Measurements from ENCODE around the gene GTPBP4. TPM values are rescaled to one million over a fixed set of nuclear protein-coding genes. Genes with fewer than 3 reads are reported as not detected.
A peak's percentile ranks its signal among the peaks of the same experiment; 100 is the strongest.

GTPBP4 gene
- total and polyA plus RNA-seq, 2 of the 13 experiments (the other 11 are each of a cell fraction or from before 2014, with no cell fraction given) = 24.1 to 85.5 TPM

- POLR2A ChIA-PET = interaction anchor here (1.6 kb wide), 1 partner anchor 14 kb away, joined by 5 read pairs; the partner anchor contains the start of gene IDI1
- Histone ChIP-seq H3K9ac (ENCODE audit: insufficient read depth, low read depth, low read length) (no peak overlapping the region), H3K79me2 (ENCODE audit: insufficient read depth, low read length) (no peaks in the 10 kb centered on the region), H3K36me3 (replicated peaks in 1 of 2; ENCODE audit: control insufficient read depth in 1 of 2, insufficient read depth in 2 of 2, low read length in 2 of 2) (peaks cover 1 to 3% of the 10 kb centered on the region in 2 experiments; a peak in 3 of 5 replicates), H4K20me1 (ENCODE audit: insufficient read depth, low read length) (0 out of 2 replicates have a peak, but pooled peaks cover 6% of the 10 kb centered on the region), H3K4me3 (replicated peaks in 1 of 3; ENCODE audit: insufficient read depth in 1 of 3, low read depth in 2 of 3, low read length in 3 of 3) (0 out of 6 replicates have a peak overlapping the region, but pooled peaks of 1 of the 3 experiments have one; percentile 8), H3K4me2 (ENCODE audit: low read depth, low read length) (peak overlapping the region; percentile 16; the same call in 1 of the 2 replicates), H3K27ac (ENCODE audit: extremely low read length, insufficient read depth, low read length) (no peak overlapping the region), H3K9me3 (ENCODE audit: low read length) (no peaks in the 10 kb centered on the region), H3K27me3 (ENCODE audit: control insufficient read depth in 1 of 2, insufficient read depth in 2 of 2, low read length in 2 of 2) (no peaks in the 10 kb centered on the region), H3K4me1 (ENCODE audit: insufficient read depth, low read length) (no peaks in the 10 kb centered on the region), H2AFZ (ENCODE audit: low read length) (peak overlapping the region; percentile 65)
- in situ Hi-C loops (cut with HindIII; ENCODE audit: extremely low pct_ligation_motif_present, low pct_unique_long_range_greater_than_20kb) = no loop called here
- BruUV-seq (replicated peaks) = no TSS peak
- CTCF ChIA-PET (ENCODE audit: low intra/inter-chr PET ratio, low total read pairs) = no interaction called here
- intact Hi-C loops (cut with micrococcal nuclease; ENCODE audit: unreplicated experiment) = no loop called here
- peak; percentile 49 for ATAC-seq
- no peak for TF ChIP-seq ATF1 (CRISPR knock-in tag; IDR thresholded peaks at IDR 0.05)
- no peak for TF ChIP-seq SNAPC2 (CRISPR knock-in tag; IDR thresholded peaks at IDR 0.05)
- TF ChIP-seq LCORL (IDR thresholded peaks at IDR 0.05) = no peak
- TF ChIP-seq LCORL (CRISPR knock-in tag; IDR thresholded peaks at IDR 0.05) = no peak
- no peak for TF ChIP-seq ZNF18 (CRISPR knock-in tag; IDR thresholded peaks at IDR 0.05; ENCODE audit: insufficient replicate concordance)
- no peak for TF ChIP-seq ZNF382 (CRISPR knock-in tag; IDR thresholded peaks at IDR 0.05; ENCODE audit: borderline replicate concordance)
- no peak for TF ChIP-seq ZNF446 (CRISPR knock-in tag; IDR thresholded peaks at IDR 0.05)
- no peak for TF ChIP-seq ZBTB42 (CRISPR knock-in tag; IDR thresholded peaks at IDR 0.05)
- no peak for TF ChIP-seq MED1 (CRISPR knock-in tag; IDR thresholded peaks at IDR 0.05)
- no peak for TF ChIP-seq SMAD1 (CRISPR knock-in tag; IDR thresholded peaks at IDR 0.05; ENCODE audit: borderline replicate concordance, low read depth)
- TF ChIP-seq, protein P1, sequence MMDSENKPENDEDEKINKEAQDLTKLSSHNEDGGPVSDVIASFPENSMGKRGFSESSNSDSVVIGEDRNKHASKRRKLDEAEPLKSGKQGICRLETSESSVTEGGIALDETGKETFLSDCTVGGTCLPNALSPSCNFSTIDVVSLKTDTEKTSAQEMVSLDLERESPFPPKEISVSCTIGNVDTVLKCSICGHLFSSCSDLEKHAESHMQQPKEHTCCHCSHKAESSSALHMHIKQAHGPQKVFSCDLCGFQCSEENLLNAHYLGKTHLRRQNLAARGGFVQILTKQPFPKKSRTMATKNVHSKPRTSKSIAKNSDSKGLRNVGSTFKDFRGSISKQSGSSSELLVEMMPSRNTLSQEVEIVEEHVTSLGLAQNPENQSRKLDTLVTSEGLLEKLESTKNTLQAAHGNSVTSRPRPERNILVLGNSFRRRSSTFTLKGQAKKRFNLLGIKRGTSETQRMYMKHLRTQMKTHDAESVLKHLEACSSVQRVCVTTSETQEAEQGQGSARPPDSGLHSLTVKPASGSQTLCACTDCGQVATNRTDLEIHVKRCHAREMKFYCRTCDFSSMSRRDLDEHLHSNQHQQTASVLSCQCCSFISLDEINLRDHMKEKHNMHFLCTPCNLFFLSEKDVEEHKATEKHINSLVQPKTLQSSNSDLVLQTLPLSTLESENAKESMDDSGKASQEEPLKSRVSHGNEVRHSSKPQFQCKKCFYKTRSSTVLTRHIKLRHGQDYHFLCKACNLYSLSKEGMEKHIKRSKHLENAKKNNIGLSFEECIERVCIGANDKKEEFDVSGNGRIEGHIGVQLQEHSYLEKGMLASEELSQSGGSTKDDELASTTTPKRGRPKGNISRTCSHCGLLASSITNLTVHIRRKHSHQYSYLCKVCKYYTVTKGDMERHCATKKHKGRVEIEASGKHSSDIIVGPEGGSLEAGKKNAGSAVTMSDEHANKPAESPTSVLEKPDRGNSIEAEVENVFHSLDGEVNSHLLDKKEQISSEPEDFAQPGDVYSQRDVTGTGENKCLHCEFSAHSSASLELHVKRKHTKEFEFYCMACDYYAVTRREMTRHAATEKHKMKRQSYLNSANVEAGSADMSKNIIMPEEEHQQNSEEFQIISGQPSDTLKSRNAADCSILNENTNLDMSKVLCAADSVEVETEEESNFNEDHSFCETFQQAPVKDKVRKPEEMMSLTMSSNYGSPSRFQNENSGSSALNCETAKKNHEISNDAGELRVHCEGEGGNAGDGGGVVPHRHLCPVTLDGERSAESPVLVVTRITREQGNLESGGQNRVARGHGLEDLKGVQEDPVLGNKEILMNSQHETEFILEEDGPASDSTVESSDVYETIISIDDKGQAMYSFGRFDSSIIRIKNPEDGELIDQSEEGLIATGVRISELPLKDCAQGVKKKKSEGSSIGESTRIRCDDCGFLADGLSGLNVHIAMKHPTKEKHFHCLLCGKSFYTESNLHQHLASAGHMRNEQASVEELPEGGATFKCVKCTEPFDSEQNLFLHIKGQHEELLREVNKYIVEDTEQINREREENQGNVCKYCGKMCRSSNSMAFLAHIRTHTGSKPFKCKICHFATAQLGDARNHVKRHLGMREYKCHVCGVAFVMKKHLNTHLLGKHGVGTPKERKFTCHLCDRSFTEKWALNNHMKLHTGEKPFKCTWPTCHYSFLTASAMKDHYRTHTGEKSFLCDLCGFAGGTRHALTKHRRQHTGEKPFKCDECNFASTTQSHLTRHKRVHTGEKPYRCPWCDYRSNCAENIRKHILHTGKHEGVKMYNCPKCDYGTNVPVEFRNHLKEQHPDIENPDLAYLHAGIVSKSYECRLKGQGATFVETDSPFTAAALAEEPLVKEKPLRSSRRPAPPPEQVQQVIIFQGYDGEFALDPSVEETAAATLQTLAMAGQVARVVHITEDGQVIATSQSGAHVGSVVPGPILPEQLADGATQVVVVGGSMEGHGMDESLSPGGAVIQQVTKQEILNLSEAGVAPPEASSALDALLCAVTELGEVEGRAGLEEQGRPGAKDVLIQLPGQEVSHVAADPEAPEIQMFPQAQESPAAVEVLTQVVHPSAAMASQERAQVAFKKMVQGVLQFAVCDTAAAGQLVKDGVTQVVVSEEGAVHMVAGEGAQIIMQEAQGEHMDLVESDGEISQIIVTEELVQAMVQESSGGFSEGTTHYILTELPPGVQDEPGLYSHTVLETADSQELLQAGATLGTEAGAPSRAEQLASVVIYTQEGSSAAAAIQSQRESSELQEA (CRISPR knock-in tag; IDR thresholded peaks at IDR 0.05; ENCODE audit: not compliant biosample characterization) = no peak
- TF ChIP-seq, protein P2, sequence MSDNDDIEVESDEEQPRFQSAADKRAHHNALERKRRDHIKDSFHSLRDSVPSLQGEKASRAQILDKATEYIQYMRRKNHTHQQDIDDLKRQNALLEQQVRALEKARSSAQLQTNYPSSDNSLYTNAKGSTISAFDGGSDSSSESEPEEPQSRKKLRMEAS (IDR thresholded peaks at IDR 0.05) = no peak
- TF ChIP-seq ZMAT3 (CRISPR knock-in tag; conservative IDR thresholded peaks at IDR 0.05) = no peak
- no peak for TF ChIP-seq HNF4A (CRISPR knock-in tag; IDR thresholded peaks at IDR 0.05)
- TF ChIP-seq RELA (CRISPR knock-in tag; IDR thresholded peaks at IDR 0.05) = no peak
- 42% methylated on average over 6 of the region's 6 CpGs for WGBS (ENCODE audit: low lambda C conversion rate)
- FAIRE-seq = no peak
- no peak for DNase-seq (ENCODE audit: low spot score)
These were observed 47.0 kb downstream of the GTPBP4 start for GRCh38 chr10:1035201-1035600.

Measured in HepG2 (cell line).